Pericardium fibroblast (primary cell): ENCODE data around the gene SPPL2C. TPM values are rescaled to one million over a fixed set of nuclear protein-coding genes. Genes with fewer than 3 reads are reported as not detected.

Experiments
- total RNA-seq: library from RNA; depleted of rRNA; stranded (reverse); fragments of >200 nt; gene quantifications from 2 replicates; pipeline ENCODE4 v1.2.3, GENCODE V29; 2015

SPPL2C gene
- not detected in 2 replicates for total RNA-seq

GRCh38 chr17:45844695-45845375, at the start of gene SPPL2C:
TSS of gene SPPL2C (plus strand) at chr17:45844881. CDS start at chr17:45844907, 26 bp downstream.

GRCh38 chr17:45894022-45894784, 49.5 kb downstream of the SPPL2C start, which contains the start of gene MAPT:
TSS of gene MAPT (plus strand) at chr17:45894554. CDS start at chr17:45962338, 67,784 bp downstream.

Other genes with a start within 250 kb of the SPPL2C start
- gene CRHR1, start 60.6 kb upstream of the SPPL2C start, total RNA-seq = not detected in 2 replicates
- 0.47 and 2.1 TPM in 2 replicates for gene MAPT, start 49.7 kb downstream of the SPPL2C start, total RNA-seq
- gene STH, start 154.4 kb downstream of the SPPL2C start, total RNA-seq = not detected in 2 replicates